SU-DHL-6 (cell line): ENCODE measurements around the gene PPP1R3D.

Experiments used
- EZH2phosphoT487 ChIP-seq: fragments of 200-600 bp; sonication (generic), shearing (Covaris generic); conservative IDR thresholded peaks from 2 replicates; pipeline ENCODE4 v1.6.1; 2018; ENCODE audit warnings: mild to moderate bottlenecking, antibody characterized with exemption, low read length, moderate library complexity, mixed read lengths
- TF ChIP-seq, protein P1 (sequence below): fragments of 200-600 bp; sonication (generic); IDR thresholded peaks from one replicate; pipeline ENCODE4 v1.5.1; 2017; ENCODE audit warnings: antibody characterized with exemption, mild to moderate bottlenecking, low read length, moderate library complexity; ENCODE audit not compliant: insufficient read depth, poor library complexity, severe bottlenecking

DNA sequence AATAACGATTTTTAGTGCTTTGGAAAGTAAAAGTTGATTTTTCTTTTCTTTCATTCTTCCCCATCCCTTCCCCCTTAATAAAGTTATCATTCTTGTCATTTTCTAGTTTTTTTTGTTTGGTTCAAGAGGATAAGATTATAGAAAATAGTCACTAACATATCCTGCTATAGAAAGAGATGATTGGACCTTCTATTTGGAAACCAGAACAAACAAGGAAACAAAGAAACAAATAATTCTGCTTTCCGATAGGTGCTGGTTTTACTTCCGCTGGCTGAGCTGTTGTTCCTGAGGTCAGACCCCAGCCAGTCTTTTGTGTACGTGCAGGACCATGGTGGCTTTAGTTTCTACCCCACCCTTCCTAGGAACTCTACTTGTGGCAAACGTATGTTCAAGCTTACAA, 18.0 kb upstream of the PPP1R3D start, which contains the start of gene CDH26:
- TF ChIP-seq, protein P1, sequence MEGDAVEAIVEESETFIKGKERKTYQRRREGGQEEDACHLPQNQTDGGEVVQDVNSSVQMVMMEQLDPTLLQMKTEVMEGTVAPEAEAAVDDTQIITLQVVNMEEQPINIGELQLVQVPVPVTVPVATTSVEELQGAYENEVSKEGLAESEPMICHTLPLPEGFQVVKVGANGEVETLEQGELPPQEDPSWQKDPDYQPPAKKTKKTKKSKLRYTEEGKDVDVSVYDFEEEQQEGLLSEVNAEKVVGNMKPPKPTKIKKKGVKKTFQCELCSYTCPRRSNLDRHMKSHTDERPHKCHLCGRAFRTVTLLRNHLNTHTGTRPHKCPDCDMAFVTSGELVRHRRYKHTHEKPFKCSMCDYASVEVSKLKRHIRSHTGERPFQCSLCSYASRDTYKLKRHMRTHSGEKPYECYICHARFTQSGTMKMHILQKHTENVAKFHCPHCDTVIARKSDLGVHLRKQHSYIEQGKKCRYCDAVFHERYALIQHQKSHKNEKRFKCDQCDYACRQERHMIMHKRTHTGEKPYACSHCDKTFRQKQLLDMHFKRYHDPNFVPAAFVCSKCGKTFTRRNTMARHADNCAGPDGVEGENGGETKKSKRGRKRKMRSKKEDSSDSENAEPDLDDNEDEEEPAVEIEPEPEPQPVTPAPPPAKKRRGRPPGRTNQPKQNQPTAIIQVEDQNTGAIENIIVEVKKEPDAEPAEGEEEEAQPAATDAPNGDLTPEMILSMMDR, result no peak
- no peak for TF ChIP-seq EZH2phosphoT487
